ENCODE results near the gene FHIP1B.

DNA sequence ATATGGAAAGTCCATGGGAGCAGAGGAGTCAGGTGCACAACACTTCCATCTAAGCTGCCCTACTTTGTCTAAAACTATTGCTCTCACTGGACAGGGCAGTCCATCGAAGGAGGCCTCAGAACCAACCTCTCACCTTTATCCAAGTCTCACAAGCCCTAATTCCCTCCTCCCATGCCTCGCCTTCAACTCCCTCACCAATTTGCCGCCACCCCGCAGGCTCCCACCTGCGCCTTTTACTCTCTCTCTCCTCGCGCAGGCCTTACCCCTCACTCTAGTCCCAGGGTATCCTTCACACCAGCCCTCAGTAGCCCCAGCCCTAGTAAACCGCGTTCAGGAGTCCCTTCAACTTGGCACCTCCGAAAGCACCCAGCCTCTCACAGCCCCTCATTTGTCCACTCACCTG lies 451 bp downstream of the FHIP1B start:
- TF ChIP-seq CTCF (IDR thresholded peaks at IDR 0.05) (no peak), POLR2A (IDR thresholded peaks at IDR 0.05) (no peak)

All from thyroid gland (tissue), 4 donors.